Measurements from ENCODE around the gene SIX4. TPM values are rescaled to one million over a fixed set of nuclear protein-coding genes. Genes with fewer than 3 reads are reported as not detected.

SIX4 gene
- total and polyA plus RNA-seq, 2 experiments from 2014 or later, result 6.2 to 46.9 TPM

DNA sequence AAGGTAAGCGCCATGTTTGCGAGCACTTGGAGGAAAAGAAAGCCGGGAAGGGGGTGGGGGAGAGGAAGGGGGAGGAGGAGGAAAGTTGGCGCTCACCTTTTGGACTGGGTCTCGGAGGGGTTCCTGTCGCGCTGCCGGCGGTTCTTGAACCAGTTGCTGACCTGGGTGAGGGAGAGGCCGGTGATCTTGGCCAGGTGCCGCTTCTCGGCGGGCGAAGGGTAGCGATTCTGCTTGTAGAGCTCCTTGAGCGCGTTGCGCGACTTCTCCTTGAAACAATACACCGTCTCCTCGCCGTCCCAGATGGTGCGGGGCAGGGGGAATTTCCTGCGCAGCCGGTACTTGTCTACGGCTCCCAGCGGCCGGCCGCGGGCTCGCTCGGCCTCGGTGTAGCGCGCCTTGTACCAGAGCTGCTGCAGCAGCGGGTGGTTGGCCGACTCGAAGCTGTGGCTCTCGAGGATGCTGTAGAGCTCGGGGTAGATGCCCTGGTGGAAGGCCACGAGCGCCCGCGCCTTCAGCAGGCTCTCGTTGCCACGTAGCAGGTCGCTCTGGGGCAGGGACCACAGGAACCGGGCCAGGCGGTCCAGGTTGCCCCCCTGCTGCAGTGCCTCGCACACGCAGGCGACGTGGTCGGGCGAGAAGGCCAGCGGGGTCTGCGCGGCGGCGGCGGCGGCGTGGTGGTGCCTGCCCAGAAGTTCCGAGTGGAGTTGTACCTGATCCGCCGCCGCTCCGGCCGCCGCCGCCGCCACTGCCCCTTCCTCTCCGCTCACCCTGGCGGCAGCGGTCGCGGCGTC is 840 bp downstream of the SIX4 start (continued):
- TF ChIP-seq, protein P1, sequence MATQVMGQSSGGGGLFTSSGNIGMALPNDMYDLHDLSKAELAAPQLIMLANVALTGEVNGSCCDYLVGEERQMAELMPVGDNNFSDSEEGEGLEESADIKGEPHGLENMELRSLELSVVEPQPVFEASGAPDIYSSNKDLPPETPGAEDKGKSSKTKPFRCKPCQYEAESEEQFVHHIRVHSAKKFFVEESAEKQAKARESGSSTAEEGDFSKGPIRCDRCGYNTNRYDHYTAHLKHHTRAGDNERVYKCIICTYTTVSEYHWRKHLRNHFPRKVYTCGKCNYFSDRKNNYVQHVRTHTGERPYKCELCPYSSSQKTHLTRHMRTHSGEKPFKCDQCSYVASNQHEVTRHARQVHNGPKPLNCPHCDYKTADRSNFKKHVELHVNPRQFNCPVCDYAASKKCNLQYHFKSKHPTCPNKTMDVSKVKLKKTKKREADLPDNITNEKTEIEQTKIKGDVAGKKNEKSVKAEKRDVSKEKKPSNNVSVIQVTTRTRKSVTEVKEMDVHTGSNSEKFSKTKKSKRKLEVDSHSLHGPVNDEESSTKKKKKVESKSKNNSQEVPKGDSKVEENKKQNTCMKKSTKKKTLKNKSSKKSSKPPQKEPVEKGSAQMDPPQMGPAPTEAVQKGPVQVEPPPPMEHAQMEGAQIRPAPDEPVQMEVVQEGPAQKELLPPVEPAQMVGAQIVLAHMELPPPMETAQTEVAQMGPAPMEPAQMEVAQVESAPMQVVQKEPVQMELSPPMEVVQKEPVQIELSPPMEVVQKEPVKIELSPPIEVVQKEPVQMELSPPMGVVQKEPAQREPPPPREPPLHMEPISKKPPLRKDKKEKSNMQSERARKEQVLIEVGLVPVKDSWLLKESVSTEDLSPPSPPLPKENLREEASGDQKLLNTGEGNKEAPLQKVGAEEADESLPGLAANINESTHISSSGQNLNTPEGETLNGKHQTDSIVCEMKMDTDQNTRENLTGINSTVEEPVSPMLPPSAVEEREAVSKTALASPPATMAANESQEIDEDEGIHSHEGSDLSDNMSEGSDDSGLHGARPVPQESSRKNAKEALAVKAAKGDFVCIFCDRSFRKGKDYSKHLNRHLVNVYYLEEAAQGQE (IDR thresholded peaks at IDR 0.05; ENCODE audit: unreplicated experiment), result no peak

GRCh38 chr14:60722357-60723115 is 1.6 kb downstream of the SIX4 start:
- Histone ChIP-seq H3K9me2 (ENCODE audit: insufficient read depth) (no peaks in the 10 kb centered on the region), H3K36me3 (ENCODE audit: insufficient read depth) (peaks cover 25% of the 10 kb centered on the region), H4K20me1 (replicated peaks; ENCODE audit: insufficient read depth) (peaks cover 28% of the 10 kb centered on the region), H3K4me2 (peak overlapping the region; percentile 99), H3K4me1 (ENCODE audit: insufficient read depth) (peaks cover 25% of the 10 kb centered on the region), H3K27me3 (ENCODE audit: insufficient read depth) (peaks cover 6% of the 10 kb centered on the region), H3K27ac (ENCODE audit: low read depth) (peak overlapping the region; percentile 93), H3K4me3 (peak overlapping the region; percentile 97), H3F3A (replicated peaks; ENCODE audit: low read depth) (peaks cover 3% of the 10 kb centered on the region; the same call in 1 of the 2 replicates), H2AFZ (no peak overlapping the region), H3K79me2 (replicated peaks; ENCODE audit: insufficient read depth) (peaks cover 58% of the 10 kb centered on the region)
- ATAC-seq, result peak; percentile 55
- Mint-ChIP-seq H3K36me3 (ENCODE audit: low read depth) (peaks cover 40% of the 10 kb centered on the region), H3K4me3 (peak overlapping the region; percentile 91), H3K9me3 (0 out of 3 replicates have a peak, but pooled peaks cover 2% of the 10 kb centered on the region), H3K27ac (peak overlapping the region; percentile 77; the same call in 1 of the 2 replicates), H3K27me3 (ENCODE audit: insufficient read depth, low read depth, poor library complexity) (peaks cover 13% of the 10 kb centered on the region), H3K4me1 (peaks cover 30% of the 10 kb centered on the region)
- peak; percentile 88 for DNase-seq (ENCODE audit: low spot score)
- TF ChIP-seq STAT1 (IDR thresholded peaks at IDR 0.05; ENCODE audit: unreplicated experiment) (no peak), POLR2AphosphoS5 (IDR thresholded peaks at IDR 0.05; ENCODE audit: low read depth) (peak; percentile 33; the same call in 1 of the 2 replicates)

DNA sequence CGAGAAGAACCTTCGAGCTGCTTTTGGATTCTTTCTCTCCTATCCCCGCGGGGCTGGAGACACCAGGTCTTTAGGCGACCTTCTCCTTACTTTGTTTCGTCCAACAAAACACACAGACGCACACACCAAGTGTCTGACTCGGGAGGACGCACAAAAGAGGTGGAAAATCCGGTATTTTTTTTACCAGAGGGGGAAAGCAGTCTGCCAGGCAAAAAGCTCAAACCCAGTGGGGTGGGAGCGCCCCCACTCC is 2.1 kb downstream of the SIX4 start:
- peaks cover 3% of the 10 kb centered on the region; the same call in 1 of the 2 replicates for H3F3A ChIP-seq (replicated peaks; ENCODE audit: low read depth)
- H3K27me3 Mint-ChIP-seq (ENCODE audit: insufficient read depth, low read depth, poor library complexity), result peaks cover 13% of the 10 kb centered on the region
- no peak overlapping the region for H2AFZ ChIP-seq
- TF ChIP-seq POLR2AphosphoS5 (IDR thresholded peaks at IDR 0.05; ENCODE audit: low read depth) (no peak), EZH2 (IDR thresholded peaks at IDR 0.05; ENCODE audit: low read depth, unreplicated experiment) (no peak), CREB1 (CRISPR knock-in tag; IDR thresholded peaks at IDR 0.05; ENCODE audit: low read depth) (no peak), ZNF331 (CRISPR knock-in tag; IDR thresholded peaks at IDR 0.05; ENCODE audit: low read depth) (no peak), ZNF114 (CRISPR knock-in tag; IDR thresholded peaks at IDR 0.05) (no peak), ZNF462 (CRISPR knock-in tag; IDR thresholded peaks at IDR 0.05) (no peak)

More for the DNA sequence above, 2.1 kb downstream of the SIX4 start:
- Histone ChIP-seq H3K36me3 (ENCODE audit: insufficient read depth) (peaks cover 30% of the 10 kb centered on the region), H4K20me1 (replicated peaks; ENCODE audit: insufficient read depth) (peaks cover 31% of the 10 kb centered on the region), H3K9me2 (ENCODE audit: insufficient read depth) (no peaks in the 10 kb centered on the region), H3K4me3 (peak overlapping the region; percentile 97), H3K79me2 (replicated peaks; ENCODE audit: insufficient read depth) (peaks cover 63% of the 10 kb centered on the region), H3K27ac (ENCODE audit: low read depth) (peak overlapping the region; percentile 93), H3K4me2 (peak overlapping the region; percentile 99), H3K4me1 (ENCODE audit: insufficient read depth) (peaks cover 25% of the 10 kb centered on the region), H3K27me3 (ENCODE audit: insufficient read depth) (peaks cover 6% of the 10 kb centered on the region)
- ATAC-seq (no peak), DNase-seq (ENCODE audit: low spot score) (no peak)
- Mint-ChIP-seq H3K4me3 (peak overlapping the region; percentile 91), H3K9me3 (0 out of 3 replicates have a peak, but pooled peaks cover 2% of the 10 kb centered on the region), H3K36me3 (ENCODE audit: low read depth) (peaks cover 42% of the 10 kb centered on the region), H3K4me1 (peaks cover 29% of the 10 kb centered on the region), H3K27ac (peak overlapping the region; percentile 77; the same call in 1 of the 2 replicates)
